Measurements from ENCODE around the gene SIMC1. TPM values are rescaled to one million over a fixed set of nuclear protein-coding genes. Genes with fewer than 3 reads are reported as not detected.

SIMC1 gene
- total and polyA plus RNA-seq, 2 of the 4 experiments (the other 2 are of a cell fraction), result 8.2 to 11.7 TPM

GRCh38 chr5:176188506-176189193 is 49.6 kb upstream of the SIMC1 start:
- Histone ChIP-seq H4K91ac (ENCODE audit: insufficient read depth, low read depth, low read length) (no peak overlapping the region), H3K14ac (replicated peaks; ENCODE audit: low read depth, low read length) (no peak overlapping the region), H3K9me3 (ENCODE audit: control insufficient read depth, insufficient read depth, low read length) (no peaks in the 10 kb centered on the region), H4K8ac (ENCODE audit: low read depth in 2 of 2, low read length in 2 of 2) (no peak overlapping the region), H3K9me1 (ENCODE audit: insufficient read depth, low read length) (no peaks in the 10 kb centered on the region), H3K23ac (ENCODE audit: low read depth, low read length) (no peak overlapping the region), H3K56ac (ENCODE audit: extremely low read depth, insufficient read depth, low read length) (no peak overlapping the region), H2BK5ac (ENCODE audit: low read depth, low read length, poor library complexity, severe bottlenecking) (no peak overlapping the region), H3K18ac (ENCODE audit: low read depth, low read length) (no peak overlapping the region), H3K4me2 (ENCODE audit: low read depth, low read length) (no peak overlapping the region), H2BK15ac (ENCODE audit: low read depth, low read length) (no peak overlapping the region), H3K4me3 (ENCODE audit: insufficient read depth, low read depth, low read length) (no peak overlapping the region), H3K79me1 (ENCODE audit: low read depth in 1 of 2, low read length in 2 of 2) (no peaks in the 10 kb centered on the region), H4K5ac (ENCODE audit: low read depth, low read length) (no peak overlapping the region), H2AK5ac (ENCODE audit: low read depth, low read length) (no peak overlapping the region), H2BK120ac (ENCODE audit: low read depth, low read length) (no peak overlapping the region), H2AK9ac (replicated peaks; ENCODE audit: low read depth, low read length, poor library complexity) (no peak overlapping the region), H2AFZ (replicated peaks; ENCODE audit: low read length, poor library complexity) (no peak overlapping the region), H3K9ac (ENCODE audit: low read depth, low read length) (no peak overlapping the region), H3K4me1 (ENCODE audit: control insufficient read depth, insufficient read depth, low read length) (peaks cover 4% of the 10 kb centered on the region; the same call in 1 of the 2 replicates), H2BK20ac (ENCODE audit: low read depth, low read length) (no peak overlapping the region), H3K27ac (ENCODE audit: insufficient read depth, low read length) (no peak overlapping the region), H3K36me3 (ENCODE audit: control insufficient read depth, insufficient read depth, low read length) (no peaks in the 10 kb centered on the region), H4K20me1 (ENCODE audit: insufficient read depth, low read length) (no peaks in the 10 kb centered on the region), H3K27me3 (ENCODE audit: control insufficient read depth, insufficient read depth, low read length) (peaks cover 1% of the 10 kb centered on the region; the same call in 1 of the 2 replicates), H3K4ac (ENCODE audit: low read depth, low read length) (no peak overlapping the region)
- no TSS peak for BruUV-seq (replicated peaks)
- CTCF ChIA-PET, result no interaction called here
- 100% methylated on average over 4 of the region's 11 CpGs; no CpG with 5 or more reads in 1 of the 2 experiments for WGBS, 2 experiments (ENCODE audit: extremely low coverage in 2 of 2, insufficient read length in 1 of 2)
- POLR2A ChIA-PET (ENCODE audit: unreplicated experiment), result no interaction called here
- intact Hi-C loops (cut with micrococcal nuclease) (no loop called here), in situ Hi-C loops (cut with MboI; ENCODE audit: low sequenced_read_pairs) (no loop called here), dilution Hi-C loops (cut with HindIII; ENCODE audit: low sequenced_read_pairs, unreplicated experiment) (no loop called here)
- TF ChIP-seq MAZ (IDR thresholded peaks at IDR 0.05; ENCODE audit: borderline replicate concordance, low read depth, low read length), result no peak
- TF ChIP-seq CHD1 (IDR thresholded peaks at IDR 0.05; ENCODE audit: low read depth, low read length), result no peak
- TF ChIP-seq RAD21 (IDR thresholded peaks at IDR 0.05; ENCODE audit: low read length), result no peak
- no peak for TF ChIP-seq SMC3 (IDR thresholded peaks at IDR 0.05; ENCODE audit: low read depth, low read length)
- TF ChIP-seq RFX5 (IDR thresholded peaks at IDR 0.05; ENCODE audit: low read depth, low read length), result no peak
- no peak for TF ChIP-seq BHLHE40 (IDR thresholded peaks at IDR 0.05; ENCODE audit: low read depth, low read length)
- no peak for TF ChIP-seq FOS (IDR thresholded peaks at IDR 0.05; ENCODE audit: low read depth, low read length)
- no peak for TF ChIP-seq ELK1 (IDR thresholded peaks at IDR 0.05; ENCODE audit: borderline replicate concordance, low read depth, low read length)
- no peak for TF ChIP-seq NFE2L2 (IDR thresholded peaks at IDR 0.05; ENCODE audit: low read depth, low read length)
- no peak for TF ChIP-seq MAFK (IDR thresholded peaks at IDR 0.05; ENCODE audit: low read depth, low read length)
- TF ChIP-seq MXI1 (IDR thresholded peaks at IDR 0.05; ENCODE audit: borderline replicate concordance, low read depth, low read length), result no peak
- no peak for TF ChIP-seq USF2 (IDR thresholded peaks at IDR 0.05; ENCODE audit: low read depth, low read length)
- TF ChIP-seq RCOR1 (IDR thresholded peaks at IDR 0.05; ENCODE audit: insufficient replicate concordance, low read length), result no peak
- no peak for TF ChIP-seq CEBPB (IDR thresholded peaks at IDR 0.05; ENCODE audit: low read depth, low read length)
- ATAC-seq (ENCODE audit: low read depth) (no peak), DNase-seq (no peak)

Measured in IMR-90 (cell line).